Measurements from ENCODE around the gene LCP1.
A peak's percentile ranks its signal among the peaks of the same experiment; 100 is the strongest.

Gene LCP1

GRCh38 chr13:46154136-46154801 is 27.7 kb downstream of the LCP1 start:
- H3K36me3 Mint-ChIP-seq, result peaks cover 67% of the 10 kb centered on the region
- H3K4me1 Mint-ChIP-seq, result peaks cover 34% of the 10 kb centered on the region
- no peak overlapping the region for H3K27ac Mint-ChIP-seq
- no peaks in the 10 kb centered on the region for H3K27me3 Mint-ChIP-seq
- no peaks in the 10 kb centered on the region for H3K9me3 Mint-ChIP-seq
- ATAC-seq, result no peak
- no peak overlapping the region for H3K4me3 Mint-ChIP-seq

GRCh38 chr13:46152627-46153328 is 29.2 kb downstream of the LCP1 start:
- Mint-ChIP-seq H3K27me3 (no peaks in the 10 kb centered on the region), H3K4me1 (peaks cover 27% of the 10 kb centered on the region), H3K36me3 (peaks cover 67% of the 10 kb centered on the region), H3K4me3 (no peak overlapping the region), H3K9me3 (no peaks in the 10 kb centered on the region), H3K27ac (peak overlapping the region; percentile 76)
- ATAC-seq, result peak; percentile 31

- no peaks in the 10 kb centered on the region for H3K9me3 Mint-ChIP-seq
- no peak overlapping the region for H3K4me3 Mint-ChIP-seq
- H3K27ac Mint-ChIP-seq, result peak overlapping the region; percentile 48
- peaks cover 31% of the 10 kb centered on the region for H3K4me1 Mint-ChIP-seq
- no peaks in the 10 kb centered on the region for H3K27me3 Mint-ChIP-seq
- ATAC-seq, result no peak
- H3K36me3 Mint-ChIP-seq, result peaks cover 70% of the 10 kb centered on the region
Measured at GRCh38 chr13:46150134-46150693, 31.8 kb downstream of the LCP1 start.

GRCh38 chr13:46149272-46150133 is 32.5 kb downstream of the LCP1 start:
- peak; percentile 67 for ATAC-seq
- Mint-ChIP-seq H3K27me3 (no peaks in the 10 kb centered on the region), H3K4me1 (peaks cover 37% of the 10 kb centered on the region), H3K4me3 (no peak overlapping the region), H3K27ac (peak overlapping the region; percentile 48), H3K36me3 (peaks cover 73% of the 10 kb centered on the region), H3K9me3 (no peaks in the 10 kb centered on the region)

- no peaks in the 10 kb centered on the region for H3K9me3 Mint-ChIP-seq
- peaks cover 59% of the 10 kb centered on the region for H3K36me3 Mint-ChIP-seq
- H3K4me3 Mint-ChIP-seq, result no peak overlapping the region
- H3K4me1 Mint-ChIP-seq, result peaks cover 24% of the 10 kb centered on the region
- H3K27me3 Mint-ChIP-seq, result no peaks in the 10 kb centered on the region
- H3K27ac Mint-ChIP-seq, result no peak overlapping the region
- no peak for ATAC-seq
Measured at GRCh38 chr13:46146898-46147297, 35.1 kb downstream of the LCP1 start.

GRCh38 chr13:46145950-46146349 is 36.0 kb downstream of the LCP1 start:
- peaks cover 22% of the 10 kb centered on the region for H3K4me1 Mint-ChIP-seq
- H3K27ac Mint-ChIP-seq, result no peak overlapping the region
- H3K9me3 Mint-ChIP-seq, result no peaks in the 10 kb centered on the region
- H3K4me3 Mint-ChIP-seq, result no peak overlapping the region
- ATAC-seq, result no peak
- no peaks in the 10 kb centered on the region for H3K27me3 Mint-ChIP-seq
- peaks cover 56% of the 10 kb centered on the region for H3K36me3 Mint-ChIP-seq

GRCh38 chr13:46145135-46145534 is 36.8 kb downstream of the LCP1 start:
- H3K4me3 Mint-ChIP-seq, result no peak overlapping the region
- no peak overlapping the region for H3K27ac Mint-ChIP-seq
- no peaks in the 10 kb centered on the region for H3K9me3 Mint-ChIP-seq
- H3K36me3 Mint-ChIP-seq, result peaks cover 55% of the 10 kb centered on the region
- no peaks in the 10 kb centered on the region for H3K27me3 Mint-ChIP-seq
- peaks cover 14% of the 10 kb centered on the region for H3K4me1 Mint-ChIP-seq
- no peak for ATAC-seq

GRCh38 chr13:46143184-46143701 is 38.7 kb downstream of the LCP1 start:
- peaks cover 17% of the 10 kb centered on the region for H3K4me1 Mint-ChIP-seq
- no peaks in the 10 kb centered on the region for H3K27me3 Mint-ChIP-seq
- H3K27ac Mint-ChIP-seq, result no peak overlapping the region
- no peak for ATAC-seq
- H3K36me3 Mint-ChIP-seq, result peaks cover 46% of the 10 kb centered on the region
- H3K4me3 Mint-ChIP-seq, result no peak overlapping the region
- no peaks in the 10 kb centered on the region for H3K9me3 Mint-ChIP-seq

- no peak for ATAC-seq
- no peak overlapping the region for H3K27ac Mint-ChIP-seq
- no peak overlapping the region for H3K4me3 Mint-ChIP-seq
- no peaks in the 10 kb centered on the region for H3K9me3 Mint-ChIP-seq
- H3K4me1 Mint-ChIP-seq, result peaks cover 17% of the 10 kb centered on the region
- H3K27me3 Mint-ChIP-seq, result no peaks in the 10 kb centered on the region
- H3K36me3 Mint-ChIP-seq, result peaks cover 45% of the 10 kb centered on the region
Measured at GRCh38 chr13:46142776-46143175, 39.2 kb downstream of the LCP1 start.

GRCh38 chr13:46140044-46140443 is 41.9 kb downstream of the LCP1 start:
- H3K36me3 Mint-ChIP-seq, result peaks cover 55% of the 10 kb centered on the region
- no peaks in the 10 kb centered on the region for H3K27me3 Mint-ChIP-seq
- H3K4me3 Mint-ChIP-seq, result no peak overlapping the region
- peak overlapping the region; percentile 85 for H3K27ac Mint-ChIP-seq
- H3K9me3 Mint-ChIP-seq, result no peaks in the 10 kb centered on the region
- H3K4me1 Mint-ChIP-seq, result peaks cover 26% of the 10 kb centered on the region
- ATAC-seq, result no peak

GRCh38 chr13:46137627-46138317 is 44.2 kb downstream of the LCP1 start:
- H3K4me1 Mint-ChIP-seq, result peaks cover 21% of the 10 kb centered on the region
- H3K27ac Mint-ChIP-seq, result peak overlapping the region; percentile 37
- no peak for ATAC-seq
- H3K9me3 Mint-ChIP-seq, result no peaks in the 10 kb centered on the region
- H3K36me3 Mint-ChIP-seq, result peaks cover 57% of the 10 kb centered on the region
- no peaks in the 10 kb centered on the region for H3K27me3 Mint-ChIP-seq
- H3K4me3 Mint-ChIP-seq, result no peak overlapping the region

GRCh38 chr13:46136688-46137087 is 45.3 kb downstream of the LCP1 start:
- Mint-ChIP-seq H3K4me1 (peaks cover 24% of the 10 kb centered on the region), H3K36me3 (peaks cover 67% of the 10 kb centered on the region), H3K4me3 (no peak overlapping the region), H3K27ac (peak overlapping the region; percentile 37), H3K9me3 (no peaks in the 10 kb centered on the region), H3K27me3 (no peaks in the 10 kb centered on the region)
- ATAC-seq, result no peak

GRCh38 chr13:46134961-46135522 is 46.9 kb downstream of the LCP1 start:
- no peaks in the 10 kb centered on the region for H3K27me3 Mint-ChIP-seq
- peaks cover 74% of the 10 kb centered on the region for H3K36me3 Mint-ChIP-seq

GRCh38 chr13:46134494-46134893 is 47.5 kb downstream of the LCP1 start:
- Mint-ChIP-seq H3K9me3 (no peaks in the 10 kb centered on the region), H3K36me3 (peaks cover 75% of the 10 kb centered on the region), H3K4me1 (peaks cover 19% of the 10 kb centered on the region), H3K4me3 (no peak overlapping the region), H3K27me3 (no peaks in the 10 kb centered on the region), H3K27ac (peak overlapping the region; percentile 37)
- ATAC-seq, result no peak

More at GRCh38 chr13:46134961-46135522, 46.9 kb downstream of the LCP1 start:
- no peak for ATAC-seq
- H3K27ac Mint-ChIP-seq, result peak overlapping the region; percentile 37
- peaks cover 24% of the 10 kb centered on the region for H3K4me1 Mint-ChIP-seq
- H3K4me3 Mint-ChIP-seq, result no peak overlapping the region
- H3K9me3 Mint-ChIP-seq, result no peaks in the 10 kb centered on the region

Data from stimulated activated memory B cell treated with anti-CD40 and anti-IgM and Interleukin-4, amounts not matched to agents 10 μg/mL and 1 μg/mL and 100 μg/mL, for 72 hours (primary cell).